Astrocyte (in vitro differentiated cells and primary cell): ENCODE measurements around the gene KCNG2. TPM values are rescaled to one million over a fixed set of nuclear protein-coding genes. Genes with fewer than 3 reads are reported as not detected.

Source experiments
- DNase-seq: peaks from one replicate; pipeline ENCODE4 v3.0.0-alpha.2; 2010; ENCODE audit warnings: low read depth
- FAIRE-seq: peaks from 2 replicates; lab custom pipeline; 2011; peaks lifted over from hg19 to GRCh38; lab: Jason Lieb, UNC
- H2AFZ ChIP-seq: 2 replicates; pipeline ENCODE4 v1.6.0; 2012; ENCODE audit warnings: low read depth, low read length, inconsistent platforms
- H3K27ac ChIP-seq: 2 replicates; pipeline ENCODE4 v1.5.1; 2011; ENCODE audit warnings: low read depth, low read length, inconsistent platforms
- H3K27me3 ChIP-seq: 2 replicates; pipeline ENCODE4 v1.6.0; 2011; ENCODE audit warnings: low read length, inconsistent platforms; ENCODE audit not compliant: insufficient read depth
- H3K36me3 ChIP-seq: 2 replicates; pipeline ENCODE4 v1.5.1; 2011; ENCODE audit warnings: low read length, inconsistent platforms; ENCODE audit not compliant: insufficient read depth
- H3K4me1 ChIP-seq: 2 replicates; pipeline ENCODE4 v1.5.1; 2011; ENCODE audit warnings: low read length, inconsistent platforms; ENCODE audit not compliant: insufficient read depth
- H3K4me2 ChIP-seq: 2 replicates; pipeline ENCODE4 v1.6.0; 2012; ENCODE audit warnings: low read length, inconsistent platforms
- H3K4me3 ChIP-seq: 2 replicates; pipeline ENCODE4 v1.5.1; 2011; ENCODE audit warnings: low read depth, mild to moderate bottlenecking, low read length, inconsistent platforms; ENCODE audit not compliant: insufficient read depth
- H3K79me2 ChIP-seq: 2 replicates; pipeline ENCODE4 v1.6.0; 2012; ENCODE audit warnings: mild to moderate bottlenecking, low read length, inconsistent platforms; ENCODE audit not compliant: insufficient read depth
- H3K9ac ChIP-seq: 2 replicates; pipeline ENCODE4 v1.6.0; 2012; ENCODE audit warnings: mild to moderate bottlenecking, low read length, inconsistent platforms
- H3K9me3 ChIP-seq: 2 replicates; pipeline ENCODE4 v1.5.1; 2012; ENCODE audit warnings: low read depth, mild to moderate bottlenecking, low read length, inconsistent platforms; ENCODE audit not compliant: insufficient read depth
- H4K20me1 ChIP-seq: 2 replicates; pipeline ENCODE4 v1.6.0; 2012; ENCODE audit warnings: low read length, inconsistent platforms; ENCODE audit not compliant: insufficient read depth
- H3K27ac Mint-ChIP-seq: one replicate; pipeline ENCODE4 v1.8.0; 2021; ENCODE audit warnings: mild to moderate bottlenecking, mixed read lengths; ENCODE audit not compliant: unreplicated experiment
- H3K27me3 Mint-ChIP-seq: one replicate; pipeline ENCODE4 v1.8.0; 2021; ENCODE audit warnings: low read depth, mixed read lengths; ENCODE audit not compliant: unreplicated experiment
- H3K36me3 Mint-ChIP-seq: one replicate; pipeline ENCODE4 v1.8.0; 2021; ENCODE audit warnings: low read depth, mixed read lengths; ENCODE audit not compliant: unreplicated experiment
- H3K4me1 Mint-ChIP-seq: one replicate; pipeline ENCODE4 v1.8.0; 2021; ENCODE audit warnings: low read depth, mixed read lengths; ENCODE audit not compliant: unreplicated experiment
- H3K4me3 Mint-ChIP-seq: one replicate; pipeline ENCODE4 v1.8.0; 2021; ENCODE audit warnings: mild to moderate bottlenecking, moderate library complexity, mixed read lengths; ENCODE audit not compliant: unreplicated experiment
- H3K9me3 Mint-ChIP-seq: one replicate; pipeline ENCODE4 v1.8.0; 2021; ENCODE audit warnings: mild to moderate bottlenecking, mixed read lengths; ENCODE audit not compliant: unreplicated experiment
- EZH2 ChIP-seq: IDR thresholded peaks from 2 replicates; pipeline ENCODE4 v1.6.1; 2012; ENCODE audit warnings: mild to moderate bottlenecking, low read length, inconsistent platforms; ENCODE audit not compliant: insufficient read depth
- total RNA-seq: library from RNA; stranded (reverse); gene quantifications from 2 replicates; pipeline ENCODE4 v1.2.1, GENCODE V29; 2021
- TF ChIP-seq, protein P1 (sequence below): IDR thresholded peaks from 2 replicates; pipeline ENCODE4 v1.5.1; 2011; ENCODE audit warnings: low read depth, mild to moderate bottlenecking, inconsistent platforms, low read length, moderate library complexity; ENCODE audit not compliant: insufficient read depth

The KCNG2 gene
- total RNA-seq, 1 donor from 2014 or later: 0.16 TPM

DNA sequence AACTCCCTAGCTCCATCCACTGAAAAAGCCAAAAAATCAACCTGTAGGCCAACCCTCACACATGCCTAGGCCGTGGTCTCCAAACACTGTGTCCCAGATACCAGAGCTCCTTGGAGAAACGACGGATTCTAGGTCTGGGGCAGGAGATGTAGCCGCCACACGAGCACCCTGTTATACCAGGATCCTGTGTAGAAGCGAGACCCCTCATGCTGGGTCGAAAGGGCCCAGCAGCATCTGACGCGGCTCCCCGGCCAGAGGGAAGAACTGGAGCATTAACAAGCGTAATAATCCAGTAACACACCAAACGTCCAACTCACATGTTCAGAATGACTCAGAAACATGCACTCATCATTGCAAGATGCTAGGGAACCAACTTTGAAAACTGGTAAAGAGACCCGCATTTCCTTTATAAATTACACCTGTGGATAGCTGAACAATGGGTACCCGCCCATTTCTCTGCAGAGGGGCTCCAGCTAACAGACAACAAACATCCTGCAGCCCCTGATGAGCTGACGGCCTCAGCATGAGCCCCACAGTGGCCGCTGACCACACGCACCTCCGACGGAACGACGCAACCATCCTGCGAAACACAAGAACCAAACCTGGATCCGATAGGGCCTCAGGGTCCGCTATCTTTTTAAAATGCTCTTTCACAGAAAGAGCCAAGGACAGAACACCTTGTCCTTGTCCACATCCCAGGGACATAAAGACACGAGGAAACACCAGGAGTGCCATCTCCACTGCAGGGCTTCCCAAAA is 139.5 kb downstream of the KCNG2 start:
- H3K36me3 ChIP-seq: peaks cover 7% of the 10 kb centered on the region
- no peak for FAIRE-seq

GRCh38 chr18:79938196-79938595 is 140.5 kb downstream of the KCNG2 start:
- Mint-ChIP-seq H3K36me3 (peaks cover 46% of the 10 kb centered on the region), H3K4me3 (no peak overlapping the region), H3K27ac (no peak overlapping the region), H3K27me3 (no peaks in the 10 kb centered on the region), H3K4me1 (no peaks in the 10 kb centered on the region), H3K9me3 (peaks cover 6% of the 10 kb centered on the region)
- H3K9ac ChIP-seq: no peak overlapping the region
- no peak for FAIRE-seq
- no peak overlapping the region for H3K4me3 ChIP-seq
- no peaks in the 10 kb centered on the region for H3K4me1 ChIP-seq
- peaks cover 89% of the 10 kb centered on the region for H3K79me2 ChIP-seq
- peaks cover 80% of the 10 kb centered on the region for H4K20me1 ChIP-seq
- no peak overlapping the region for H2AFZ ChIP-seq
- DNase-seq: no peak
- peaks cover 7% of the 10 kb centered on the region for H3K9me3 ChIP-seq
- H3K4me2 ChIP-seq: no peak overlapping the region
- TF ChIP-seq, protein P1, sequence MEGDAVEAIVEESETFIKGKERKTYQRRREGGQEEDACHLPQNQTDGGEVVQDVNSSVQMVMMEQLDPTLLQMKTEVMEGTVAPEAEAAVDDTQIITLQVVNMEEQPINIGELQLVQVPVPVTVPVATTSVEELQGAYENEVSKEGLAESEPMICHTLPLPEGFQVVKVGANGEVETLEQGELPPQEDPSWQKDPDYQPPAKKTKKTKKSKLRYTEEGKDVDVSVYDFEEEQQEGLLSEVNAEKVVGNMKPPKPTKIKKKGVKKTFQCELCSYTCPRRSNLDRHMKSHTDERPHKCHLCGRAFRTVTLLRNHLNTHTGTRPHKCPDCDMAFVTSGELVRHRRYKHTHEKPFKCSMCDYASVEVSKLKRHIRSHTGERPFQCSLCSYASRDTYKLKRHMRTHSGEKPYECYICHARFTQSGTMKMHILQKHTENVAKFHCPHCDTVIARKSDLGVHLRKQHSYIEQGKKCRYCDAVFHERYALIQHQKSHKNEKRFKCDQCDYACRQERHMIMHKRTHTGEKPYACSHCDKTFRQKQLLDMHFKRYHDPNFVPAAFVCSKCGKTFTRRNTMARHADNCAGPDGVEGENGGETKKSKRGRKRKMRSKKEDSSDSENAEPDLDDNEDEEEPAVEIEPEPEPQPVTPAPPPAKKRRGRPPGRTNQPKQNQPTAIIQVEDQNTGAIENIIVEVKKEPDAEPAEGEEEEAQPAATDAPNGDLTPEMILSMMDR: no peak
- no peak for TF ChIP-seq EZH2
- H3K36me3 ChIP-seq: peaks cover 10% of the 10 kb centered on the region
- no peaks in the 10 kb centered on the region for H3K27me3 ChIP-seq
- H3K27ac ChIP-seq: no peak overlapping the region

More for the DNA sequence above, 139.5 kb downstream of the KCNG2 start:
- Histone ChIP-seq H3K4me1 (no peaks in the 10 kb centered on the region), H3K4me2 (no peak overlapping the region), H3K27me3 (no peaks in the 10 kb centered on the region), H3K27ac (no peak overlapping the region), H3K79me2 (peaks cover 81% of the 10 kb centered on the region), H3K4me3 (no peak overlapping the region), H4K20me1 (peaks cover 71% of the 10 kb centered on the region), H3K9ac (no peak overlapping the region), H3K9me3 (peaks cover 7% of the 10 kb centered on the region), H2AFZ (no peak overlapping the region)
- peaks cover 48% of the 10 kb centered on the region for H3K36me3 Mint-ChIP-seq
- TF ChIP-seq, protein P1: no peak
- TF ChIP-seq EZH2: no peak
- peaks cover 10% of the 10 kb centered on the region for H3K9me3 Mint-ChIP-seq
- H3K27ac Mint-ChIP-seq: no peak overlapping the region
- no peaks in the 10 kb centered on the region for H3K4me1 Mint-ChIP-seq
- no peaks in the 10 kb centered on the region for H3K27me3 Mint-ChIP-seq
- DNase-seq: no peak
- H3K4me3 Mint-ChIP-seq: no peak overlapping the region

DNA sequence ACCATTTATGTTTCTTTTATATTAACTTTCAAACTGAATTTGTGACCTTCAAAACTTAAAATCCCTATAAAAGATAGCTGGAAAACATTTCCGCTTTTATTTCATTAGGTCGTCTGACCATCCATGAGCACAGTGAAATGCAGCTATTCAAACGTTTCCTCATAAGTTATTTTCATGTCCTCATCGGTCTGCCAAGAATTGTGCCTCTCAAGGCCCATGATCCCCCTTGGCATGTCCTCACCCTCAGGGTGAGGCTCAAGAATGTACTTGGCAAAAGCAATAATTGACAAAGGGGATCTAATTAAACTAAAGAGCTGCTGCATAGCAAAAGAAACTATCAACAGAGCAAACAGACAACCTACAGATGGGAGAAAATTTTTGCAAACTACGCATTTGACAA is 141.4 kb downstream of the KCNG2 start:
- Histone ChIP-seq H3K27ac (no peak overlapping the region), H3K9me3 (peaks cover 7% of the 10 kb centered on the region), H2AFZ (no peak overlapping the region), H4K20me1 (peaks cover 84% of the 10 kb centered on the region), H3K9ac (no peak overlapping the region), H3K79me2 (peaks cover 92% of the 10 kb centered on the region), H3K4me3 (no peak overlapping the region), H3K4me2 (no peak overlapping the region), H3K4me1 (no peaks in the 10 kb centered on the region), H3K36me3 (peaks cover 10% of the 10 kb centered on the region), H3K27me3 (no peaks in the 10 kb centered on the region)
- Mint-ChIP-seq H3K4me1 (no peaks in the 10 kb centered on the region), H3K9me3 (peaks cover 2% of the 10 kb centered on the region), H3K27me3 (no peaks in the 10 kb centered on the region), H3K27ac (no peak overlapping the region), H3K36me3 (peaks cover 39% of the 10 kb centered on the region), H3K4me3 (no peak overlapping the region)
- no peak for FAIRE-seq
- no peak for TF ChIP-seq EZH2
- TF ChIP-seq, protein P1: no peak
- DNase-seq: no peak
